HCT116 (cell line): ENCODE data around the gene APH1B. TPM values are rescaled to one million over a fixed set of nuclear protein-coding genes. Genes with fewer than 3 reads are reported as not detected.

Experiments
- ATAC-seq: fragments of 200-7000 bp; cut with Tn5 transposase; 2 replicates; pipeline ENCODE4 v1.9.1; 2020; ENCODE audit warnings: mild to moderate bottlenecking, moderate library complexity
- BruUV-seq: library from RNA; stranded (reverse); fragments of 400-500 nt; replicated peaks from 2 replicates; lab custom pipeline; 2021; lab: Mats Ljungman, UMichigan
- CTCF ChIA-PET: fragments of 300-600 bp; sonication (Branson Sonifier 250); formaldehyde crosslinking; loops from one replicate; lab custom pipeline; 2021; ENCODE audit warnings: antibody characterized with exemption; lab: Charles Lee
- POLR2A ChIA-PET: fragments of 300-600, 350-600 bp; sonication (Branson Sonifier 250); formaldehyde crosslinking; loops from one replicate; lab custom pipeline; 2021; ENCODE audit warnings: antibody characterized with exemption; lab: Charles Lee
- RAD21 ChIA-PET, 2 experiments: fragments of 300-600 bp; sonication (Branson Sonifier 250); formaldehyde crosslinking; loops; one replicate each; lab custom pipeline; 2023; ENCODE audit warnings: low total read pairs in 2 of 2; ENCODE audit not compliant: uncharacterized antibody in 2 of 2, unreplicated experiment in 2 of 2, low non-redundant PET in 1 of 2; lab: Charles Lee
- DNase-seq: peaks from one replicate; pipeline ENCODE4 v3.0.0-alpha.2; 2010; ENCODE audit warnings: low read depth, low spot score
- H2AFZ ChIP-seq: fragments of 200-600 bp; shearing (Covaris generic), sonication (generic); 2 replicates; pipeline ENCODE4 v1.6.1; 2017; ENCODE audit warnings: low read depth, mixed run types, mixed read lengths, antibody characterized with exemption, low read length; ENCODE audit not compliant: poor library complexity, severe bottlenecking
- H3K27ac ChIP-seq: 2 replicates; pipeline ENCODE4 v1.5.1; 2012; ENCODE audit warnings: low read depth, low read length
- H3K27me3 ChIP-seq: fragments of 200-600 bp; sonication (generic); 2 replicates; pipeline ENCODE4 v1.6.1; 2016; ENCODE audit warnings: mixed run types, low read length, mixed read lengths; ENCODE audit not compliant: insufficient read depth
- H3K36me3 ChIP-seq, 2 experiments: fragments of 200-500 bp in 1 of 2; fragments of 200-600 bp in 1 of 2; sonication (Bioruptor generic) in 1 of 2; sonication (generic) in 1 of 2; 2 replicates each; pipeline versions ENCODE4 v1.5.1 to v1.6.1; 2014 to 2016; ENCODE audit warnings: low read length in 2 of 2, inconsistent platforms in 1 of 2, mixed read lengths in 1 of 2, mixed run types in 1 of 2; ENCODE audit not compliant: insufficient read depth in 2 of 2, control insufficient read depth in 1 of 2
- H3K4me1 ChIP-seq, 2 experiments: fragments of 200-600 bp in 1 of 2; sonication (generic) in 1 of 2; 2 replicates each; pipeline versions ENCODE4 v1.5.1 to v1.6.1; 2012 to 2017; ENCODE audit warnings: low read length in 2 of 2, inconsistent platforms in 1 of 2, mild to moderate bottlenecking in 1 of 2, mixed read lengths in 1 of 2, mixed run types in 1 of 2, moderate library complexity in 1 of 2; ENCODE audit not compliant: insufficient read depth in 2 of 2, control insufficient read depth in 1 of 2
- H3K4me2 ChIP-seq: fragments of 200-600 bp; sonication (generic); 2 replicates; pipeline ENCODE4 v1.6.1; 2017; ENCODE audit warnings: mixed run types, low read length, mixed read lengths
- H3K4me3 ChIP-seq, 2 experiments: fragments of 200-600 bp in 1 of 2; sonication (generic) in 1 of 2; replicated peaks in 1 of 2; 2 replicates each; pipeline ENCODE4 v1.5.1; 2011 to 2016; ENCODE audit warnings: low read length in 2 of 2, control low read depth in 1 of 2, low read depth in 1 of 2, mild to moderate bottlenecking in 1 of 2, mixed read lengths in 1 of 2, mixed run types in 1 of 2
- H3K79me2 ChIP-seq: fragments of 200-600 bp; sonication (generic); 2 replicates; pipeline ENCODE4 v1.6.1; 2017; ENCODE audit warnings: mild to moderate bottlenecking, mixed run types, low read length, moderate library complexity, mixed read lengths; ENCODE audit not compliant: insufficient read depth
- H3K9ac ChIP-seq: fragments of 200-600 bp; sonication (generic); 2 replicates; pipeline ENCODE4 v1.6.1; 2016; ENCODE audit warnings: low read length, mixed read lengths
- H3K9me2 ChIP-seq: fragments of 200-600 bp; sonication (generic), shearing (Covaris generic); 2 replicates; pipeline ENCODE4 v1.6.1; 2017; ENCODE audit warnings: mixed run types, mild to moderate bottlenecking, moderate library complexity; ENCODE audit not compliant: insufficient read depth
- H3K9me3 ChIP-seq, 2 experiments: fragments of 200-500 bp in 1 of 2; fragments of 200-600 bp in 1 of 2; sonication (Bioruptor generic) in 1 of 2; sonication (generic) in 1 of 2; 2 replicates each; pipeline ENCODE4 v1.6.1; 2014 to 2017; ENCODE audit warnings: low read length in 2 of 2, mixed read lengths in 2 of 2, inconsistent platforms in 1 of 2, low read depth in 1 of 2, mild to moderate bottlenecking in 1 of 2, mixed run types in 1 of 2, moderate library complexity in 1 of 2; ENCODE audit not compliant: control insufficient read depth in 1 of 2, insufficient read depth in 1 of 2
- H4K20me1 ChIP-seq: fragments of 200-600 bp; sonication (generic), shearing (Covaris generic); 2 replicates; pipeline ENCODE4 v1.6.1; 2017; ENCODE audit warnings: mixed run types, mild to moderate bottlenecking, moderate library complexity; ENCODE audit not compliant: insufficient read depth
- ATF3 ChIP-seq: IDR thresholded peaks from 2 replicates; pipeline ENCODE4 v1.6.1; 2012
- CEBPB ChIP-seq: IDR thresholded peaks from 2 replicates; pipeline ENCODE4 v1.6.1; 2012; ENCODE audit warnings: low read depth
- ELF1 ChIP-seq: IDR thresholded peaks from 2 replicates; pipeline ENCODE4 v1.6.1; 2012; ENCODE audit warnings: low read depth, borderline replicate concordance
- FOSL1 ChIP-seq: IDR thresholded peaks from 2 replicates; pipeline ENCODE4 v1.6.1; 2012; ENCODE audit warnings: low read depth
- JUND ChIP-seq: IDR thresholded peaks from 2 replicates; pipeline ENCODE4 v1.6.1; 2012
- MAX ChIP-seq: IDR thresholded peaks from 2 replicates; pipeline ENCODE4 v1.6.1; 2012
- POLR2A ChIP-seq: IDR thresholded peaks from 2 replicates; pipeline ENCODE4 v1.7.0; 2011; ENCODE audit warnings: borderline replicate concordance; ENCODE audit not compliant: insufficient read depth, insufficient read length; ENCODE audit errors: extremely low read depth
- REST ChIP-seq: IDR thresholded peaks from 2 replicates; pipeline ENCODE4 v1.6.1; 2012; ENCODE audit warnings: low read depth
- SIN3A ChIP-seq: IDR thresholded peaks from 2 replicates; pipeline ENCODE4 v1.6.1; 2012; ENCODE audit warnings: low read depth
- SRF ChIP-seq: IDR thresholded peaks from 2 replicates; pipeline ENCODE4 v1.6.1; 2012; ENCODE audit warnings: low read depth
- TCF7L2 ChIP-seq: IDR thresholded peaks from 2 replicates; pipeline ENCODE4 v1.7.0; 2011; ENCODE audit warnings: borderline replicate concordance, inconsistent platforms; ENCODE audit not compliant: insufficient read depth, insufficient read length; ENCODE audit errors: extremely low read depth
- YY1 ChIP-seq: IDR thresholded peaks from 2 replicates; pipeline ENCODE4 v1.6.1; 2011; ENCODE audit warnings: low read length, low read depth, moderate library complexity, mild to moderate bottlenecking; ENCODE audit not compliant: insufficient replicate concordance; ENCODE audit errors: extremely low read depth
- ZFX ChIP-seq: fragments of 450-650 bp; IDR thresholded peaks from 2 replicates; pipeline ENCODE4 v1.6.1; 2017
- intact Hi-C: fragments of 100-400 bp; cut with micrococcal nuclease; formaldehyde crosslinking; loops from 2 replicates; pipeline ENCODE4 v1.10.0; 2022
- total RNA-seq: library from RNA; stranded (reverse); gene quantifications from one replicate; pipeline ENCODE4 v1.2.1, GENCODE V29; 2021; ENCODE audit not compliant: unreplicated experiment

Gene APH1B
- total RNA-seq, 1 experiment from 2014 or later: 8.5 TPM

GRCh38 chr15:63233667-63234423 lies 43.6 kb upstream of the APH1B start:
- POLR2A ChIA-PET: no interaction called here
- no peaks in the 10 kb centered on the region for H3K36me3 ChIP-seq
- H3K27me3 ChIP-seq: no peaks in the 10 kb centered on the region
- TF ChIP-seq JUND (no peak), SRF (no peak), ZFX (no peak), CEBPB (no peak), ELF1 (no peak), REST (no peak), MAX (no peak), SIN3A (no peak), ATF3 (no peak), FOSL1 (no peak), YY1 (no peak), TCF7L2 (no peak), POLR2A (no peak)
- H3K9me2 ChIP-seq: no peaks in the 10 kb centered on the region
- peaks cover 0 to 14% of the 10 kb centered on the region in 2 experiments; a peak in 2 of 4 replicates for H3K4me1 ChIP-seq
- H3K4me3 ChIP-seq: no peak overlapping the region
- no peak overlapping the region for H3K4me2 ChIP-seq
- H3K79me2 ChIP-seq: no peaks in the 10 kb centered on the region
- intact Hi-C loops: no loop called here
- ATAC-seq (no peak), DNase-seq (no peak)
- no TSS peak for BruUV-seq
- CTCF ChIA-PET: no interaction called here
- RAD21 ChIA-PET: no interaction called here
- no peaks in the 10 kb centered on the region for H4K20me1 ChIP-seq
- H2AFZ ChIP-seq: no peak overlapping the region
- no peak overlapping the region for H3K27ac ChIP-seq
- H3K9me3 ChIP-seq: no peaks in the 10 kb centered on the region
- no peak overlapping the region for H3K9ac ChIP-seq
